CD14-positive monocyte (primary cell): ENCODE results near the gene LMX1B. TPM values are rescaled to one million over a fixed set of nuclear protein-coding genes. Genes with fewer than 3 reads are reported as not detected.

Source experiments
- DNase-seq, 3 donors: peaks; one replicate each; pipeline ENCODE4 v3.0.0-alpha.2; 2011 to 2022
- H2AFZ ChIP-seq: 2 replicates; pipeline ENCODE4 v1.6.0; 2012; ENCODE audit warnings: mild to moderate bottlenecking, low read depth, low read length, inconsistent platforms; ENCODE audit not compliant: insufficient read depth, poor library complexity, severe bottlenecking
- H3K27ac ChIP-seq, 2 donors: 1 replicate in 1 of 2; 2 replicates in 1 of 2; pipeline ENCODE4 v1.5.1; 2012 to 2013; ENCODE audit warnings: low read length in 2 of 2, control low read depth in 1 of 2, inconsistent platforms in 1 of 2, low read depth in 1 of 2, mild to moderate bottlenecking in 1 of 2
- H3K27me3 ChIP-seq, 2 donors: one replicate each; pipeline versions ENCODE4 v1.6.0 to v1.6.1; 2011 to 2013; ENCODE audit warnings: low read length in 2 of 2; ENCODE audit not compliant: control insufficient read depth in 2 of 2, insufficient read depth in 2 of 2
- H3K36me3 ChIP-seq, 2 donors: replicated peaks in 1 of 2; 1 replicate in 1 of 2; 2 replicates in 1 of 2; pipeline versions ENCODE4 v1.5.1 to v1.6.1; 2012 to 2013; ENCODE audit warnings: low read length in 2 of 2, control low read depth in 1 of 2, inconsistent platforms in 1 of 2, mild to moderate bottlenecking in 1 of 2; ENCODE audit not compliant: insufficient read depth in 2 of 2, control insufficient read depth in 1 of 2
- H3K4me1 ChIP-seq, 2 donors: 1 replicate in 1 of 2; 2 replicates in 1 of 2; pipeline versions ENCODE4 v1.5.1 to v1.6.1; 2012 to 2013; ENCODE audit warnings: low read length in 2 of 2, control low read depth in 1 of 2, inconsistent platforms in 1 of 2, mild to moderate bottlenecking in 1 of 2, moderate library complexity in 1 of 2; ENCODE audit not compliant: insufficient read depth in 2 of 2, control insufficient read depth in 1 of 2
- H3K4me2 ChIP-seq: replicated peaks from 2 replicates; pipeline ENCODE3; 2012; ENCODE audit warnings: low read length, moderate library complexity, mild to moderate bottlenecking; ENCODE audit not compliant: poor library complexity, severe bottlenecking; ENCODE audit errors: extremely low read depth
- H3K4me3 ChIP-seq, 3 experiments: fragments of 200-600 bp in 1 of 3; sonication (generic) in 1 of 3; replicated peaks in 1 of 3; 1 replicate in 2 of 3; 2 replicates in 1 of 3; pipeline ENCODE4 v1.5.1; 2011 to 2013; ENCODE audit warnings: low read length in 3 of 3, mild to moderate bottlenecking in 3 of 3, control low read depth in 2 of 3, low read depth in 2 of 3, inconsistent platforms in 1 of 3, moderate library complexity in 1 of 3
- H3K79me2 ChIP-seq: 2 replicates; pipeline ENCODE4 v1.6.0; 2012; ENCODE audit warnings: mild to moderate bottlenecking, control low read depth, inconsistent platforms, low read length, moderate library complexity; ENCODE audit not compliant: insufficient read depth
- H3K9ac ChIP-seq: 2 replicates; pipeline ENCODE4 v1.6.0; 2017; ENCODE audit warnings: low read length, mild to moderate bottlenecking; ENCODE audit not compliant: insufficient read depth, poor library complexity, severe bottlenecking
- H3K9me3 ChIP-seq, 2 donors: replicated peaks in 1 of 2; 1 replicate in 1 of 2; 2 replicates in 1 of 2; pipeline versions ENCODE4 v1.5.1 to v1.6.1; 2012 to 2013; ENCODE audit warnings: low read length in 2 of 2, control low read depth in 1 of 2; ENCODE audit not compliant: control insufficient read depth in 1 of 2, insufficient read depth in 1 of 2
- H4K20me1 ChIP-seq: 2 replicates; pipeline ENCODE4 v1.6.0; 2012; ENCODE audit warnings: mild to moderate bottlenecking, low read length, control low read depth, moderate library complexity; ENCODE audit not compliant: insufficient read depth
- H3K27ac Mint-ChIP-seq, 7 donors: one replicate each; pipeline ENCODE4 v1.8.0; 2020; ENCODE audit warnings: mild to moderate bottlenecking in 7 of 7, mixed read lengths in 7 of 7, moderate library complexity in 6 of 7, inconsistent platforms in 2 of 7
- H3K27me3 Mint-ChIP-seq, 3 donors: one replicate each; pipeline ENCODE4 v1.8.0; 2021 to 2022; ENCODE audit warnings: low read depth in 3 of 3, mild to moderate bottlenecking in 3 of 3, mixed read lengths in 3 of 3, moderate library complexity in 3 of 3, inconsistent platforms in 1 of 3
- H3K36me3 Mint-ChIP-seq, 2 donors: one replicate each; pipeline ENCODE4 v1.8.0; 2020; ENCODE audit warnings: mixed read lengths in 2 of 2, inconsistent platforms in 1 of 2, mild to moderate bottlenecking in 1 of 2
- H3K4me1 Mint-ChIP-seq: one replicate; pipeline ENCODE4 v1.8.0; 2020; ENCODE audit warnings: mild to moderate bottlenecking, mixed read lengths
- H3K4me3 Mint-ChIP-seq, 2 donors: one replicate each; pipeline ENCODE4 v1.8.0; 2020; ENCODE audit warnings: mild to moderate bottlenecking in 2 of 2, mixed read lengths in 2 of 2, moderate library complexity in 1 of 2
- H3K9me3 Mint-ChIP-seq, 7 donors: one replicate each; pipeline ENCODE4 v1.8.0; 2020 to 2022; ENCODE audit warnings: mixed read lengths in 7 of 7, mild to moderate bottlenecking in 6 of 7, moderate library complexity in 6 of 7, inconsistent platforms in 2 of 7
- WGBS: methylation state at CpG from one replicate; pipeline ENCODE4 v1.1.5; 2013; ENCODE audit warnings: missing lambda C conversion rate; ENCODE audit not compliant: insufficient coverage; 5-methylcytosine and 5-hydroxymethylcytosine counted together
- intact Hi-C, 2 donors: fragments of 100-400 bp; cut with micrococcal nuclease; formaldehyde crosslinking; loops; one replicate each; pipeline versions ENCODE4 v1.15.0 to v1.15.1; 2023
- polyA plus RNA-seq, 3 donors: library from polyadenylated mRNA; depleted of rRNA in 1 of 3; unstranded in 2 of 3; stranded (reverse) in 1 of 3; fragments of 300-500 nt in 2 of 3; fragments of >200 nt in 1 of 3; fragmentation: Illumina TruSeq in 2 of 3; gene quantifications; 1 replicate in 2 of 3; 2 replicates in 1 of 3; pipeline ENCODE4 v1.2.3, GENCODE V29; 2012 to 2021
- TF ChIP-seq, protein P1 (sequence below): fragments of 200-600 bp; IDR thresholded peaks from one replicate; pipeline ENCODE4 v1.8.0; 2022; ENCODE audit warnings: antibody characterized with exemption, mild to moderate bottlenecking

The LMX1B gene
- polyA plus RNA-seq, 3 donors, result not detected

DNA sequence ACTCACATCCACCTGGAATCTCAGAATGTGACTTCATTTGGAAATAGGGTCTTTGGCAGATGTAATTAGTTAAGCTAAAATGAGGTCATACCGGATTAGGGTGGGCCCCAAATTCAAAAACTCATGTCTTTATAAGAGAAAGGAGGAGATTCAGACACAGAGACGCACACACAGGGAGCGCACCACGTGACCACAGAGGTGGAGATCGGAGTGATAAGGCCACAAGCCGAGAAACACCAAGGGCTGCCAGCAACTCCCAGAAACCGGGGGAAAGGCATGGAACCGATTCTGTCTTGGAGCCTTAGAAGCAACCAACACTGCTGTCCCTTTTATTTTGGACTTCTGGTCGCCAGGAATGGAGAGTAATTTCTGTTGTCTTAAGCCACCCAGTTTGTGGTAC, 31.8 kb upstream of the LMX1B start:
- H3K36me3 Mint-ChIP-seq, result no peaks in the 10 kb centered on the region
- H3K4me3 ChIP-seq, result no peak overlapping the region
- H4K20me1 ChIP-seq, result no peaks in the 10 kb centered on the region
- peaks cover 18 to 43% (median 21%) of the 10 kb centered on the region in 3 donors for H3K27me3 Mint-ChIP-seq
- no peak overlapping the region for H3K4me2 ChIP-seq
- TF ChIP-seq, protein P1, sequence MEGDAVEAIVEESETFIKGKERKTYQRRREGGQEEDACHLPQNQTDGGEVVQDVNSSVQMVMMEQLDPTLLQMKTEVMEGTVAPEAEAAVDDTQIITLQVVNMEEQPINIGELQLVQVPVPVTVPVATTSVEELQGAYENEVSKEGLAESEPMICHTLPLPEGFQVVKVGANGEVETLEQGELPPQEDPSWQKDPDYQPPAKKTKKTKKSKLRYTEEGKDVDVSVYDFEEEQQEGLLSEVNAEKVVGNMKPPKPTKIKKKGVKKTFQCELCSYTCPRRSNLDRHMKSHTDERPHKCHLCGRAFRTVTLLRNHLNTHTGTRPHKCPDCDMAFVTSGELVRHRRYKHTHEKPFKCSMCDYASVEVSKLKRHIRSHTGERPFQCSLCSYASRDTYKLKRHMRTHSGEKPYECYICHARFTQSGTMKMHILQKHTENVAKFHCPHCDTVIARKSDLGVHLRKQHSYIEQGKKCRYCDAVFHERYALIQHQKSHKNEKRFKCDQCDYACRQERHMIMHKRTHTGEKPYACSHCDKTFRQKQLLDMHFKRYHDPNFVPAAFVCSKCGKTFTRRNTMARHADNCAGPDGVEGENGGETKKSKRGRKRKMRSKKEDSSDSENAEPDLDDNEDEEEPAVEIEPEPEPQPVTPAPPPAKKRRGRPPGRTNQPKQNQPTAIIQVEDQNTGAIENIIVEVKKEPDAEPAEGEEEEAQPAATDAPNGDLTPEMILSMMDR, result no peak
- H3K79me2 ChIP-seq, result no peaks in the 10 kb centered on the region
- no peaks in the 10 kb centered on the region for H3K9me3 Mint-ChIP-seq
- H3K27ac ChIP-seq, result no peak overlapping the region
- no peaks in the 10 kb centered on the region for H3K4me1 Mint-ChIP-seq
- no peaks in the 10 kb centered on the region for H3K4me1 ChIP-seq
- no peak overlapping the region for H3K4me3 Mint-ChIP-seq
- WGBS, result 67% methylated on average over 8 of the region's 9 CpGs
- intact Hi-C loops, result no loop called here
- no peak overlapping the region for H3K27ac Mint-ChIP-seq
- H3K9me3 ChIP-seq, result no peaks in the 10 kb centered on the region
- DNase-seq, result no peak
- no peaks in the 10 kb centered on the region for H3K36me3 ChIP-seq
- peaks cover 0 to 16% of the 10 kb centered on the region in 2 donors for H3K27me3 ChIP-seq
- H2AFZ ChIP-seq, result no peak overlapping the region
- no peak overlapping the region for H3K9ac ChIP-seq

DNA sequence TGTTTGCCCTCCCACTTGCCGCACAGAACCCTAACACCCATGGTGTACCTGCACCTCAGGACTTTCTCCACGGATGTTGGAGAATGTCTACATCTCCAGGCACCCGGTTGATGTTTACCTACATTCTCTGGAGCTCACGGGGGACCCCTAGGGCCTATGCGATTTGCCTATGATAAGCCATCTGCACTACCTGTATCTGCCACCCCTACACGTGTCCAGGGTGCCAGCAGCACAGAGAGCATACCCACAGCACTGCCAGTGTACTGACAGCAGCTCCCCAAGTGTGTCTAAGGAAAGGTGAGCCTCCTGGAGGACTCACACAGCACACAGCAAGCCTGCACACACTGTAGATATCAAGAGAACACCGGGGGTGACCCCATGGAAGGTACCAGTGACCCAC, 31.3 kb upstream of the LMX1B start:
- Histone ChIP-seq H3K27me3 (peaks cover 0 to 16% of the 10 kb centered on the region in 2 donors), H3K79me2 (no peaks in the 10 kb centered on the region), H3K9ac (no peak overlapping the region), H3K4me1 (no peaks in the 10 kb centered on the region), H2AFZ (no peak overlapping the region), H3K4me2 (no peak overlapping the region), H3K9me3 (no peaks in the 10 kb centered on the region), H4K20me1 (no peaks in the 10 kb centered on the region), H3K4me3 (no peak overlapping the region), H3K36me3 (no peaks in the 10 kb centered on the region), H3K27ac (no peak overlapping the region)
- Mint-ChIP-seq H3K36me3 (no peaks in the 10 kb centered on the region), H3K9me3 (no peaks in the 10 kb centered on the region), H3K4me3 (no peak overlapping the region), H3K27ac (no peak overlapping the region), H3K4me1 (no peaks in the 10 kb centered on the region), H3K27me3 (peaks cover 18 to 42% (median 21%) of the 10 kb centered on the region in 3 donors)
- 80% methylated on average over 4 of the region's 7 CpGs for WGBS
- intact Hi-C loops, result no loop called here
- TF ChIP-seq, protein P1, result no peak
- DNase-seq, result no peak
